Astrocyte of the cerebellum (primary cell): ENCODE measurements around the gene FPR2.

Experiments
- DNase-seq: peaks from one replicate; pipeline ENCODE4 v3.0.0-alpha.2; 2011; ENCODE audit warnings: low read depth
- H3K4me3 ChIP-seq: 2 replicates; pipeline ENCODE4 v1.5.1; 2011; ENCODE audit warnings: mild to moderate bottlenecking, low read depth, low read length, moderate library complexity
- CTCF ChIP-seq: IDR thresholded peaks from 2 replicates; pipeline ENCODE4 v1.5.1; 2012; ENCODE audit warnings: low read length, low read depth, moderate library complexity, mild to moderate bottlenecking; ENCODE audit errors: missing control alignments
- in situ Hi-C: cut with HindIII; loops from 2 replicates; pipeline ENCODE4 v1.10.0; 2017; ENCODE audit warnings: low sequenced_read_pairs

FPR2 gene

GRCh38 chr19:51760697-51761356 lies at the start of gene FPR2:
FPR2 (plus strand) TSS chr19:51761180; CDS start chr19:51768659, 7,479 bp downstream.
- in situ Hi-C loops: no loop called here
- no peak for TF ChIP-seq CTCF
- H3K4me3 ChIP-seq: no peak within 1 kb of the TSS
- no peak for DNase-seq

GRCh38 chr19:51711702-51712101 lies 49.3 kb upstream of the FPR2 start:
- no peak for TF ChIP-seq CTCF
- DNase-seq: no peak
- in situ Hi-C loops: no loop called here
- H3K4me3 ChIP-seq: no peak overlapping the region

- TF ChIP-seq CTCF: peak; percentile 53
- H3K4me3 ChIP-seq: no peak overlapping the region
- in situ Hi-C loops: no loop called here
- no peak for DNase-seq
Observed at GRCh38 chr19:51712461-51713081, 48.4 kb upstream of the FPR2 start.

- no peak for TF ChIP-seq CTCF
- DNase-seq: no peak
- no peak overlapping the region for H3K4me3 ChIP-seq
- in situ Hi-C loops: no loop called here
Observed at GRCh38 chr19:51713319-51714285, 47.4 kb upstream of the FPR2 start.

GRCh38 chr19:51714848-51715247 lies 46.1 kb upstream of the FPR2 start:
- no peak for DNase-seq
- in situ Hi-C loops: no loop called here
- H3K4me3 ChIP-seq: no peak overlapping the region
- TF ChIP-seq CTCF: no peak

GRCh38 chr19:51715850-51716249 lies 45.1 kb upstream of the FPR2 start:
- no peak overlapping the region for H3K4me3 ChIP-seq
- TF ChIP-seq CTCF: no peak
- in situ Hi-C loops: no loop called here
- no peak for DNase-seq
